Adrenal gland (tissue), 19 donors: ENCODE results near the gene CZIB. TPM values are rescaled to one million over a fixed set of nuclear protein-coding genes. Genes with fewer than 3 reads are reported as not detected.

ENCODE experiments used
- DNase-seq, 7 donors: peaks; one replicate each; pipeline ENCODE4 v3.0.0-alpha.2; 2019 to 2020
- H3K27ac ChIP-seq, 5 donors: fragments of 200-600 bp; sonication (generic) in 4 of 5; 1 replicate in 3 of 5; 2 replicates in 2 of 5; pipeline versions ENCODE4 v1.5.1 to v1.8.0; 2016 to 2020; ENCODE audit warnings: mild to moderate bottlenecking in 1 of 5
- H3K27me3 ChIP-seq: fragments of 200-600 bp; 2 replicates; pipeline ENCODE4 v1.8.0; 2021
- H3K36me3 ChIP-seq, 2 donors: fragments of 200-600 bp; replicated peaks in 1 of 2; 1 replicate in 1 of 2; 2 replicates in 1 of 2; pipeline versions ENCODE4 v1.5.1 to v1.8.0; 2018 to 2022
- H3K4me1 ChIP-seq, 2 donors: fragments of 200-600 bp; replicated peaks in 1 of 2; 1 replicate in 1 of 2; 2 replicates in 1 of 2; pipeline versions ENCODE4 v1.5.1 to v1.8.0; 2018 to 2021
- H3K4me3 ChIP-seq, 4 donors: fragments of 200-600 bp; sonication (generic) in 3 of 4; one replicate each; pipeline ENCODE4 v1.5.1; 2016 to 2018
- H3K9me3 ChIP-seq, 3 donors: fragments of 200-600 bp; sonication (generic) in 1 of 3; replicated peaks in 1 of 3; 1 replicate in 2 of 3; 2 replicates in 1 of 3; pipeline versions ENCODE4 v1.5.1 to v1.8.0; 2016 to 2021
- CTCF ChIP-seq, 6 experiments: fragments of 450-650 bp in 4 of 6; fragments of 200-600 bp in 2 of 6; sonication (generic) in 1 of 6; IDR thresholded peaks; 1 replicate in 5 of 6; 2 replicates in 1 of 6; pipeline versions ENCODE4 v1.5.1 to v1.8.0; 2016 to 2021; ENCODE audit warnings: antibody characterized with exemption in 6 of 6, mild to moderate bottlenecking in 2 of 6, moderate library complexity in 1 of 6
- POLR2A ChIP-seq, 2 donors: fragments of 450-650 bp; IDR thresholded peaks; one replicate each; pipeline ENCODE4 v1.6.1; 2017; ENCODE audit warnings: antibody characterized with exemption in 2 of 2, mild to moderate bottlenecking in 2 of 2, moderate library complexity in 1 of 2
- WGBS, 4 donors: extraction: QIAGEN DNeasy Blood & Tissue Kit in 2 of 4; methylation state at CpG; one replicate each; pipeline versions ENCODE4 v1.1.5 to v1.1.7; 2013 to 2017; 5-methylcytosine and 5-hydroxymethylcytosine counted together
- intact Hi-C, 2 donors: fragments of 100-400 bp; cut with DNase I; formaldehyde crosslinking; loops; one replicate each; pipeline versions ENCODE4 v1.14.1 to v1.15.0; 2022 to 2023
- long read RNA-seq, 10 donors: library from polyadenylated mRNA in 3 of 10; unstranded in 2 of 10; stranded (forward) in 1 of 10; transcript quantifications; one replicate each; pipeline ENCODE4 v2.0.0 and lab custom pipeline, GENCODE V29; 2021 to 2026
- polyA plus RNA-seq, 3 donors: library from polyadenylated mRNA; stranded (reverse); fragments of 200-250 nt in 2 of 3; fragments of 350-450 nt in 1 of 3; fragmentation: Illumina TruSeq in 1 of 3; extraction: RNeasy Lipid Tissue Mini Kit (QIAGEN cat#74804) in 1 of 3; gene quantifications; one replicate each; pipeline ENCODE4 v1.2.3, GENCODE V29; 2013 to 2014
- total RNA-seq, 9 donors: library from RNA; depleted of rRNA in 4 of 9; stranded (reverse); fragments of >200 nt in 4 of 9; fragments of 120-200 nt in 1 of 9; fragmentation: NEBNext Ultra II Directional in 1 of 9; extraction: Animal tissue kit (Norgen Biotek cat#: 25700) in 1 of 9; gene quantifications; one replicate each; pipeline versions ENCODE4 v1.1.0 to v1.2.4, GENCODE V29; 2013 to 2023
- donor health status: healthy with polysubstance abuse.
- donor health status: Bipolar disorder and iron deficiency.
- donor health status: DM: yes; HTN: yes; CAD: no.
- donor health status: DM: no; HTN: no; CAD: no.
- donor health status: DM: no; HTN: no; CAD: no.
- donor health status: DM: yes; HTN: yes; CAD: no.

Gene CZIB
- 10 to 100 TPM; 21.2 to 69.4 (median 56.5) TPM for total RNA-seq
- polyA plus RNA-seq: 100 to 1,000 TPM in 2 of 3 donors, 10 to 100 TPM in 1; 60.2 to 108 (median 103) TPM
- long read RNA-seq, donor 1, transcript C1orf123-201 (8 exons, 1,085 nt): major isoform, 17 of 26 reads
- long read RNA-seq, donor 1, partial matches to known transcripts: 0 of 26 reads
- long read RNA-seq, donor 1, other reads (novel, unspliced or antisense): 0 of 26 reads
- long read RNA-seq, donor 2, transcript C1orf123-201 (8 exons, 1,085 nt): major isoform, 8 of 16 reads
- long read RNA-seq, donor 2, partial matches to known transcripts: 5 of 16 reads
- long read RNA-seq, donor 2, other reads (novel, unspliced or antisense): 0 of 16 reads
- long read RNA-seq, donor 3, transcript C1orf123-201 (8 exons, 1,085 nt): major isoform, 12 of 14 reads
- long read RNA-seq, donor 3, partial matches to known transcripts: 0 of 14 reads
- long read RNA-seq, donor 3, other reads (novel, unspliced or antisense): 0 of 14 reads
- long read RNA-seq, donor 4, transcript C1orf123-201 (8 exons, 1,085 nt): major isoform, 21 of 29 reads
- long read RNA-seq, donor 4, partial matches to known transcripts: 2 of 29 reads
- long read RNA-seq, donor 4, other reads (novel, unspliced or antisense): 1 of 29 reads
- long read RNA-seq, donor 5, transcript C1orf123-203 (2 exons, 841 nt): minor isoform, 6 of 43 reads
- long read RNA-seq, donor 5, transcript C1orf123-201 (8 exons, 1,085 nt): major isoform, 24 of 43 reads
- long read RNA-seq, donor 5, partial matches to known transcripts: 2 of 43 reads
- long read RNA-seq, donor 5, other reads (novel, unspliced or antisense): 5 of 43 reads
- long read RNA-seq, donor 6, transcript C1orf123-202 (7 exons, 1,009 nt): minor isoform, 6 of 30 reads
- long read RNA-seq, donor 6, transcript C1orf123-201 (8 exons, 1,085 nt): major isoform, 17 of 30 reads
- long read RNA-seq, donor 6, partial matches to known transcripts: 1 of 30 reads
- long read RNA-seq, donor 6, other reads (novel, unspliced or antisense): 3 of 30 reads
- long read RNA-seq, donor 7, transcript C1orf123-201 (8 exons, 1,085 nt): major isoform, 10 of 16 reads
- long read RNA-seq, donor 7, partial matches to known transcripts: 0 of 16 reads
- long read RNA-seq, donor 7, other reads (novel, unspliced or antisense): 0 of 16 reads
- long read RNA-seq, donor 8, transcript C1orf123-201 (8 exons, 1,085 nt): major isoform, 18 of 31 reads
- long read RNA-seq, donor 8, partial matches to known transcripts: 5 of 31 reads
- long read RNA-seq, donor 8, other reads (novel, unspliced or antisense): 0 of 31 reads
- long read RNA-seq, donor 9, transcript C1orf123-201 (8 exons, 1,085 nt): major isoform, 5 of 15 reads
- long read RNA-seq, donor 9, partial matches to known transcripts: 5 of 15 reads
- long read RNA-seq, donor 9, other reads (novel, unspliced or antisense): 0 of 15 reads
- long read RNA-seq, donor 10, partial matches to known transcripts: 0 of 9 reads
- long read RNA-seq, donor 10, other reads (novel, unspliced or antisense): 0 of 9 reads

DNA sequence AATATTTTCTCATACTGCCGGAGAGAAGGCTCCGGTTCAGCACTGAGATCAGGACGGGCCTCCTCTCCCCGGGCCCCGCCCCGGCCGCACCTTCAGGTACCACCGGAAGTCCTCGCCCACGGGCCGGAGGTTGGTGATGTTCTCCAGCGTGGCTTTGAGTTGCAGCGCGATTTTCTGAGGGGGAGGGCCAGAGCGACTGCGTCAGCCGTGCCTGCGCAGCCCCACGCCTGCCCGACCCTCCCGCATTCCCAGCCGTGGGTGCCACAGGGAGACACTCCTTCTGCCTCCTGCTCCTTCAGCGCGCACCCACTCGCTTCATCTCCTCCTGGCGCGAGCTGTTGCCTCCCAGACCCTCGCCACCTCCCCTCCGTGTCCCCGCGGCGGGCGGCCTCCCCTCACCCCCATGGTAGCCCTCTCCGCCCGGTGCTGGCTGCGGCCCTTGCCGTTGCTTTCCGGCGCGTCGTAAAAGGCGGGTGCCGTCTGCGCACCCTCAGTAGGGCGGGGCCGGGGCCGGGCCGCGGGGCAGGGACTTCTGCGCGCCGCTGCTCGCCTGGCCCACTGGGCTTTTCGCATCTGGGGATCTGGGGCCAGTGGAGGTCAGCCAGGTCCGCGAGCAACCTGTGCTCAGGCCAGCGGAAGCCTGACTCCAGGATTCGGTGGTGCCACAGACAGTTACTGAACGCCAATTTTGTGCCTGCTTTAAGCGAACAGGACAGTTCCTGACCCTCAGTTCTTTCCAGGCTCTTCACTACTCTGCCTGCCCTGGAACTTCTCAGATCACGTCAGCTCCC is at the start of gene CZIB:
Gene CZIB (minus strand): TSS at position 464 of the 791 bp plus-strand sequence. CDS start 59 bp downstream, at position 405.
- DNase-seq: peak; percentile 93 to 97 (median 95)
- 0 to 1% (median 0%) methylated on average over 20 to 61 of the region's 61 CpGs for WGBS, 4 donors
- peaks cover 0 to 13% of the 10 kb centered on the region in 2 donors for H3K4me1 ChIP-seq
- intact Hi-C loops: no loop called here
- no peaks in the 10 kb centered on the region for H3K9me3 ChIP-seq
- H3K27me3 ChIP-seq: no peaks in the 10 kb centered on the region
- H3K27ac ChIP-seq: peak within 1 kb of the TSS; percentile 92 to 97 (median 95)
- peak; percentile 88 for TF ChIP-seq POLR2A (IDR thresholded peaks at IDR 0.05)
- peak in 1 of 6 experiments; percentile 3 for TF ChIP-seq CTCF (IDR thresholded peaks at IDR 0.05)
- H3K36me3 ChIP-seq: peaks cover 0 to 6% of the 10 kb centered on the region in 2 donors
- H3K4me3 ChIP-seq: peak within 1 kb of the TSS; percentile 68 to 85 (median 76)

DNA sequence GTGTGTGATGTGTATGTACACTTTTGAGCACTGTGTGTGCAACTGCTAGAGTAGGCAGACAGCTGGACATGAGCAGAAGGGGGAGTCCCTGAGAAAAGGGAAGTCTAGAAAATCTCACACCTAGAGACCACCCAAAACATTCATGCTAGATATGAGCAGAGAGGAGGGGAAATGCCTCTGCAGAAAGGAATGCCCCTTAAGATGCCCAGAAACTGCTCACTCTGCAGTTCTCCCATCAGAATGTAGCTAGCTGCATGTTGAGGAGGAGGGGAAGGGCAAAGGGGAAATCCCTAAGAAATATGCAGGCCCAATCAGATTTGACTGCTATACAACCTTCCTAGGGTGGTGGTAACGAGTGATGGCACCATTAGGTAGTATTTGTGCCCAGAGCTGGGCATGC is 49.7 kb upstream of the CZIB start:
- Histone ChIP-seq H3K4me1 (no peaks in the 10 kb centered on the region), H3K27ac (no peak overlapping the region), H3K9me3 (no peaks in the 10 kb centered on the region), H3K36me3 (no peaks in the 10 kb centered on the region), H3K4me3 (no peak overlapping the region), H3K27me3 (no peaks in the 10 kb centered on the region)
- no peak for TF ChIP-seq POLR2A (IDR thresholded peaks at IDR 0.05)
- no peak for TF ChIP-seq CTCF (IDR thresholded peaks at IDR 0.05)
- WGBS, 4 donors: 77 to 90% (median 79%) methylated on average over 1 of the region's 1 CpG
- intact Hi-C loops: no loop called here
- no peak for DNase-seq

DNA sequence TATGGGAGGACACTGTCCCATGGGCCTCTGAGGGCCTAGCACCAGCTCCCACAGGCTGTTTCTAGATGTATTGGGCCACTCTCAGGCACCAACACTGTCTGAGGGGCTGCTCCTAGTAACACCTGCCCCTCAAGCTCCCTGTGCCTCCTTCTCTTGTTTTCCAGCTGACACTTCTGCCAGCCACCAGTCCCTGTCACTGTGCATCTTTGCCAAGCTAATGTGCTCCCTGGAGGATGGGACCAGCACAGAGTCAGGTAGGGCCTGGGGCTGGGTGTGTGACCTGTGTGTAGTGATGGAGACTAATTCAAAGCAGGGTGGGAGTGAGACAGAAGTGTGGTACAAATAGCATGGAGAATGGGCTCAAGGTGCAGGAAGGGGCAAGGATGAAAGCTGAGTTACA is 47.3 kb upstream of the CZIB start:
- no peak for TF ChIP-seq CTCF (IDR thresholded peaks at IDR 0.05)
- no peak for TF ChIP-seq POLR2A (IDR thresholded peaks at IDR 0.05)
- H3K4me1 ChIP-seq: no peaks in the 10 kb centered on the region
- DNase-seq: no peak

More for the DNA sequence above, 47.3 kb upstream of the CZIB start:
- Histone ChIP-seq H3K4me3 (no peak overlapping the region), H3K27ac (no peak overlapping the region), H3K27me3 (no peaks in the 10 kb centered on the region), H3K36me3 (no peaks in the 10 kb centered on the region), H3K9me3 (no peaks in the 10 kb centered on the region)
- intact Hi-C loops: no loop called here
